ENCODE results near the gene CEACAM16.
"Not testable (repeated sequence)": the region's sequence is repeated elsewhere in the genome, so short reads cannot be mapped to it uniquely, and the experiment has no call there.

The CEACAM16 gene, protein sequence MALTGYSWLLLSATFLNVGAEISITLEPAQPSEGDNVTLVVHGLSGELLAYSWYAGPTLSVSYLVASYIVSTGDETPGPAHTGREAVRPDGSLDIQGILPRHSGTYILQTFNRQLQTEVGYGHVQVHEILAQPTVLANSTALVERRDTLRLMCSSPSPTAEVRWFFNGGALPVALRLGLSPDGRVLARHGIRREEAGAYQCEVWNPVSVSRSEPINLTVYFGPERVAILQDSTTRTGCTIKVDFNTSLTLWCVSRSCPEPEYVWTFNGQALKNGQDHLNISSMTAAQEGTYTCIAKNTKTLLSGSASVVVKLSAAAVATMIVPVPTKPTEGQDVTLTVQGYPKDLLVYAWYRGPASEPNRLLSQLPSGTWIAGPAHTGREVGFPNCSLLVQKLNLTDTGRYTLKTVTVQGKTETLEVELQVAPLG

DNA sequence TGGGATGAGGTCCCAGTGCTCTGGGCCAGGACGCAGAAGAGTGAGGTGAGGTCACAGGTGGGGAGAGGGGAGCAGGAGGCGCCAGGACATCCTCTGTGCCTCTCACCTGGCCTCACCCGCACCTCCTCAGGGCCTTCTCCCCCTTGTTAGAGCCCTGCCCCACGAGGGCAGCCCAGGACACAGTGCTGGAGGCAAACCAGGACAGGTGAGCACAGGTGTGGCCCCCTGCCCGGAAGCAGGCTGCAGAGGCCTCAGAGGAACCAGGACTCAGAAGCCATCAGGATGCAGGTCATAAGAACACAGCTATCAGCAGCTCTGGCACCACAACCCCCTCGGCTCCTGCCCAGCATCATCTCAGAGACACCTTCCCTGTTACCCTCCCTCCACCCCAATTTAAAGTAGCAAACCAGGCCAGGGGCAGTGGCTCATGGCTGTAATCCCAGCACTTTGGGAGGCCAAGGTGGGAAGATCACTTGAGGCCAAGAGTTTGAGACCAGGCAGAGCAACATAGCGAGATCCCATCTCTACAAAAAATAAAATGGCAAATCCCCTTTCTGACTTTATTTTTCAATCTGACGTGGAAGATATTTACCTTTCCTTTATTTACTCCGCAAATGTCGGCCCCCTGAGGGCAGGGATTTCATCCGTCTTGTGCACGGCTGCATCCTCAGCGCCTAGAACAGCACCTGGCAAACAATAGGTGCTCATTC lies at the start of gene CEACAM16:
Gene CEACAM16, plus strand, starts transcription at position 660 of the 710 bp plus-strand sequence. CDS start 2,306 bp downstream, outside the sequence.
- DNase-seq (ENCODE audit: low read depth in 2 of 2) = no peak

DNA sequence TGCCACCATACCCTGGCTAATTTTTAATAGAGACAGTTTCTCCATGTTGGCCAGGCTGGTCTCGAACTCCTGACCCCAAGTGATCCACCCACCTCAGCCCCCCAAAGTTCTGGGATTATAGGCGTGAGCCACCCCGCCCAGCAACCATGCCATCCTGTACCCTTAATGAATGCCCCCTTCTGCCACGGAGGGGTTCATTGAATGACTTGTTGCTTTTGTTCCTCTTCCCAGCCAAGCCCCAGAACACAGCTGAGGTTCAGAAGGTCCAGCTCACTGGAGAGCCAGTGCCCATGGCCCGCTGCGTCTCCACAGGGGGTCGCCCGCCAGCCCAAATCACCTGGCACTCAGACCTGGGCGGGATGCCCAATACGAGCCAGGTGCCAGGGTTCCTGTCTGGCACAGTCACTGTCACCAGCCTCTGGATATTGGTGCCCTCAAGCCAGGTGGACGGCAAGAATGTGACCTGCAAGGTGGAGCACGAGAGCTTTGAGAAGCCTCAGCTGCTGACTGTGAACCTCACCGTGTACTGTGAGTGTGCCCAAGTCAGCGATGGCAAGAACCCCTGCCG lies 49.3 kb upstream of the CEACAM16 start:
- DNase-seq (ENCODE audit: low read depth in 2 of 2) = no peak

DNA sequence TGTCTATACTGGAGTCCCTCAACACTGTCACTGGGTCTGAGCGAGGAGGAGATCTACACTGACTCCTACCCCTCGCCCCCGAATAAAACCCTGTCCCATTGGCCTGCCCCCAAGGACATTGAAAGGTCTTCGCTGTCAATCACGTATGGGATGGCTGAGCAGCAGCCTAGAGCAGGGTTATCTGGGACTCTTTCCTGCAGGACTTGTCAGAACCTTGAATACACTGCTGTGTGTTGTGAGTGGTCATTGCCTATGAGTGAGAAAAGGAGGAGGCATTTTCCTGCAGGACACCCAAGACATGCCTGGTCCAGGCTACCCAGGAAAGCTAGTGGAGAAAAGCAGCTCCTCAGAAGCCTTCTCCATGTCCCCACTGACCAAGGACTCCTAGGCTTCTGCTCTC lies 45.6 kb upstream of the CEACAM16 start:
- DNase-seq (ENCODE audit: low read depth in 2 of 2) = no peak

DNA sequence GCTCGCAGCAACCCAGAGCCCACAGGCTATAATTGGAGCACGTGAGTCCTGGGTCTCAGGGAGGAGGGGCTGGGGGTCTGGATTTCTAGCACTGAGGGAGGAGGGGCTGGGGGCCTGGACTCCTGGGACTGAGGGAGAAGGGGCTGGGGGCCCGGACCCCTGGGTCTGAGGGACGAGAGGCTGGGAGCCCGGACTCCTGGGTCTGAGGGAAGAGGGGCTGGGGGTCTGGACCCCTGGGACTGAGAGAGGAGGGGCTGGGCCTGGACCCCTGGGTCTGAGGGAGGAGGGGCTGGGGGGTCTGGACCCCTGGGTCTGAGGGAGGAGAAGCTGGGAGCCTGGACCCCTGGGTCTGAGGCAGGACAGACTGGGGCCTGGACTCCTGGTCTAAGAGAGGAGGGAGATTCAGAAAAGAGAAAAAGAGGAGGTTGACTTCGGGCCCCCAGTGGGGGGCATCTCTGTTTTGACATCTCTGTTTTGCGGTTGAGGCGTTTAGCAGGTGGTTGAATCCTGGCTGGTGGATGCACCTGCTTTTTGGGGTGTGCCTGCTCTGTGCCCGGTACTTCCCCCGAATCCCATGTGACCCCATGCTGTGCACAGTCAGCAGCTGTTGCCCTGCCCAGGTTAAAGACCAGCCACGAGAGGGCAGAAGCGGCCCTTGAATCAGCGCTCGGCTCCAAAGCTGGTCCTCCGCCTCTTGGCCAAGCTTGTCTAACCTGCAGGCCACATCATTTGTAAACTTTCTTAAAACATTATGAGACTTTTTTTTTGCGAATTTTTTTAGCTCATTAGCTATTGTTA lies 44.8 kb upstream of the CEACAM16 start:
- peak; percentile 27 to 33 for DNase-seq (ENCODE audit: low read depth in 2 of 2)

DNA sequence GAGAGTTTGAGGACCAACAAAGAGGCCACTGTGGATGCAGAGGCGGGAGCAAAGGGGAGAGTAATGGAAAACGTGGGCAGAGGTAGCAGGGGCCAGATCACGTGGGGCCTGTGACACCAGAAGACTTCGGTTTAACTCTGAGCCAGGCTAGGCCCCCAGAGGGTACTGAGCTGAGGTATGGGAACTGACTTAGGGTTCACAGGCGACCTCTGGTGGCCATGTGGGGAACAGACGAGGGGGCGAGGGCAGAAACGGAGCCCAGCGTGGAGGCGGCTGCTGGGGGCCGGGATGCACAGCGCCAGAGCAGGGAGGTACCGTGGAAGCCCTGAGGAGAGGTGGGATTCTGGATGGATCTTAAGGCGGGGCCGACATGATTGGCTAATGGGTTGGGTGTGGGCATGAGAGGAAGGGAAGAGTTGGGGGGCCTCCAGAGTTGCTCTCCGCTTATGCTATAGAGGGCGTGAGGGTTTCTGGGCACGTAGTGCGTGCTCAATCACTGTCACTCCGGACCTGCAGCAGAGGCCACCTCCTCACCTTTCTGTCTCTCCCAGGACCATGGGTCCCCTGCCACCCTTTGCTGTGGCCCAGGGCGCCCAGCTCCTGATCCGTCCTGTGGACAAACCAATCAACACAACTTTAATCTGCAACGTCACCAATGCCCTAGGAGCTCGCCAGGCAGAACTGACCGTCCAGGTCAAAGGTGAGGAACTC lies 41.6 kb upstream of the CEACAM16 start:
- peak; percentile 11 to 57 for DNase-seq (ENCODE audit: low read depth in 2 of 2)

DNA sequence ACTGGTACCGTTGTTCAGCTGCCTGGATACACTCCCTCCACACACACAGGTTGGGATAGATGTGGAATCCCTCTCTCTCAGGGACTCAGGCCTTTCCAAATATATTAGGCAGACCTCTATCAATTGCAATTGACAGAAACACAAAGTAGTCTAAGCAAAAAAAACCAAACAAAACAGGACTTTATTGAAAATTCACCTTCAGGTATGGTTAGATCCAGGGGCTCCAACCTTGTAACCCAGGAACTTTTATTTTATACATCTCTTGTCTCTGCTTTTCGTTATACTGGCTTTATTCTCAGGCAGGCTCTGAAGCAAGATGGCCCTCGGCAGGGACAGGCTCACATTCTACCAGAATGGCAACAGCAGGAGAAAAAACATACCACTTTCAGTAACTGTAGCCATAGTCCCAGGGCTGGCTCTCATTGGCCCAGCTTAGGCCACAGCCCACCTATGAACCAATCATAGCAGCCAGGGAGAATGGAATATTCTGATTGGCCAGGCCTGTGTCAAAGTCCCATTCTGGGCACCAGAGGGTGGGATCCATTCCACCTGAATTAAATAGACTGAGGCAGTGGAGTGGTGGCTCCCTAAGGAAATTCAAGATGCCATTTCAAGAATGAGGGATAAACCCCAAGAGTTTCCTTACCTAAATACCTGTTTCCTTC lies 40.8 kb upstream of the CEACAM16 start:
- DNase-seq (ENCODE audit: low read depth in 2 of 2) = no peak

DNA sequence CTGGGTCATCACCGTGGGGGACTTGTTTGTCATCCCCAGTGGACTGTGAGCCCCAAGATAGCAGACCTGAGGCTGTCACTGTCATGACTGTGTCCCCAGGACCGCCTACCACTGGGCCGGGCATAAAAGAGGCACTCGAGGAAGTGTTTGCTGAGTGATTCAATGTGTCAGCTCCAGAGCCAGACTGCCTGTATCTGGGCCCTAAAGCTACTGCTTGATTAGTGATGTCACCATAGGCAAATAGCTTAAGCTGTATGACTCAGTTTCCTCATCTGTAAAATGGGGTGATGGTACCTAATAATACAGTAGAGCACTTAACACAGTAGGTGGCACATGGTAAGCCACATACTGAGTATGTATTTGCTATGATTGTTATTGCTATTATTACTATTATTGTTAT lies 38.9 kb upstream of the CEACAM16 start:
- no peak for DNase-seq (ENCODE audit: low read depth in 2 of 2)

DNA sequence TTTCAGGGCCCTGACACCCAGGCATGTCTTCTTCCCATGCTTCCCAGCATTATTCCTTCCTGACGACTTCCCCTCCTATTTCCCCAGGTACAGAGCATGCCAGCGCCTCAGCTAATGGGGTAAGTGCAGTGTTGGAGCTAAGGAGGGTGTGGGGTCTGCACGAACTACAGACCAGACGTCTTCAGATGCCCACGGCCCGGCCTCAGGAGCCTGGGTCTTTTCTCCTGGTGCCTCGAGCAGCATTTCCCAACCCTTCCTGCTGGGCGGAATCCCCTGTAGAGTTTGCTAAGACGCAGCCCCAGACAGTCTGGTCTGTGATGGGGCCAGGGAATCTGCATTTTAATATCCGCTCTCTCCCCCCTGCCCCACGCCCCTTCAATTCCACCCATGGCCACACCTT lies 37.7 kb upstream of the CEACAM16 start:
- DNase-seq (ENCODE audit: low read depth in 2 of 2) = no peak

DNA sequence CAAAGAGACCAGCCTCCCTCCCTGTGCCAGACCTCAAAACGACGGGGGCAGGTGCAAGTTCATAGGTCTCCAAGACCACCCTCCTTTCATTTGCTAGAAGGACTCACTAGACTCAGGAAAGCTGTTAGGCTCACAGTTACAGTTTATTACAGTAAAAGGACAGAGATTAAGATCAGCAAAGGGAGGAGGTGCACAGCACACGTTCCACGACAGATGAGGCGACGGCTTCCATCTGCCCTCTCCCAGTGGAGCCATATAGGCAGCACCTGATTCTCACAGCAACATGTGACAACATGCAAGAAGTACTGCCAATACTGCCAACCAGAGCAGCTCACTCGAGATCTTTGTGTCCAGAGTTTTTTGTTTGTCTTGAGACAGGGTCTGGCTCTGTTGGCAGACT lies 37.0 kb upstream of the CEACAM16 start:
- DNase-seq (ENCODE audit: low read depth in 2 of 2) = no peak

DNA sequence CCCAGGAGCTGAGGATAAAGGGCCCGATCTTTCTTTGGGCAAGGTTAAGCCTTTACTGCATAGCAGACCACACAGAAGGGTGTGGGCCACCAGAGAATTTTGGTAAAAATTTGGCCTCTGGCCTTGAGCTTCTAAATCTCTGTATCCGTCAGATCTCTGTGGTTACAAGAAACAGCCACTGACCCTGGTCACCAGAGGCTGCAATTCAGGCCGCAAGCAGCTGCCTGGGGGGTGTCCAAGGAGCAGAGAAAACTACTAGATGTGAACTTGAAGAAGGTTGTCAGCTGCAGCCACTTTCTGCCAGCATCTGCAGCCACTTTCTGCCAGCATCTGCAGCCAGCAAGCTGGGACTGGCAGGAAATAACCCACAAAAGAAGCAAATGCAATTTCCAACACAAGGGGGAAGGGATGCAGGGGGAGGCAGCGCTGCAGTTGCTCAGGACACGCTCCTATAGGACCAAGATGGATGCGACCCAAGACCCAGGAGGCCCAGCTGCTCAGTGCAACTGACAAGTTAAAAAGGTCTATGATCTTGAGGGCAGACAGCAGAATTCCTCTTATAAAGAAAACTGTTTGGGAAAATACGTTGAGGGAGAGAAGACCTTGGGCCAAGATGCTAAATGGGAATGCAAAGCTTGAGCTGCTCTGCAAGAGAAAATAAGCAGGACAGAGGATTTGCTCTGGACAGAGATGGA lies 36.1 kb upstream of the CEACAM16 start:
- no peak for DNase-seq (ENCODE audit: low read depth in 2 of 2)

DNA sequence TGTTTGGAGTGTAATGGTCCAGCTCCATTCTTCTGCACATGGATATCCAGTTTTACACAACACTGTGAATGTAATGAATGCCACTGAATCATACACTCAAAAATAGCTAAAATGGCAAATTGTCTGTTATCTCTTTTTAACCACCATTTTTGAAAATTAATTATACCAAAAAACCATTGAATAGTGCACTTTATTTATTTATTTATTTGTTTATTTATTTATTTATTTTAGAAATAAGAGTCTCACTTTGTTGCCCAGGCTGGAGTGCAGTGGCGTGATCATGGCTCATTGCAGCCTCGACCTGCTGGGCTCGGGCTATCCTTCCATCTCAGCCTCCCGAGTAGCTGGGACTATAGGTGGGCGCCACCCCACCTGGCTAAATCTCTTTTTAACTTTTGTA lies 35.0 kb upstream of the CEACAM16 start:
- no peak for DNase-seq (ENCODE audit: low read depth in 2 of 2)

DNA sequence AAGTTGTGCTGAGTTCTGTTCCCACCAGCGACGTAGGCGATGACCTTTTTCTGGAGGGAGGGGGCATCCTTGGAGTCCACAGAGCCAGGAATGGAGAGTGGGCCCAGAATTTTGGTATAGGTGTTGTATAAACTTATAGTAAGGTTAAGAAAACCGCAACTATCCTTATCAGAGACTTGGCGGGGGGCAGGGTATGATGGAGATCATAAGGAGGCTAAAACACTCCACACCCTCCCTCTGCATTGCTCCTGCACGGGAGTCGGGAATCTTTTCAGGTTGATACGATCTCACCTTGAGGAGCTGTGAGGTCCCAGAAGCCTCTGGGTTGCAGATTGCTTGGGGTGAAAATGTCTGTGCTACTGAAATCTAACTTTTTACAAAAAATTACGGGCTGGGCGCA lies 34.0 kb upstream of the CEACAM16 start:
- DNase-seq (ENCODE audit: low read depth in 2 of 2) = no peak

DNA sequence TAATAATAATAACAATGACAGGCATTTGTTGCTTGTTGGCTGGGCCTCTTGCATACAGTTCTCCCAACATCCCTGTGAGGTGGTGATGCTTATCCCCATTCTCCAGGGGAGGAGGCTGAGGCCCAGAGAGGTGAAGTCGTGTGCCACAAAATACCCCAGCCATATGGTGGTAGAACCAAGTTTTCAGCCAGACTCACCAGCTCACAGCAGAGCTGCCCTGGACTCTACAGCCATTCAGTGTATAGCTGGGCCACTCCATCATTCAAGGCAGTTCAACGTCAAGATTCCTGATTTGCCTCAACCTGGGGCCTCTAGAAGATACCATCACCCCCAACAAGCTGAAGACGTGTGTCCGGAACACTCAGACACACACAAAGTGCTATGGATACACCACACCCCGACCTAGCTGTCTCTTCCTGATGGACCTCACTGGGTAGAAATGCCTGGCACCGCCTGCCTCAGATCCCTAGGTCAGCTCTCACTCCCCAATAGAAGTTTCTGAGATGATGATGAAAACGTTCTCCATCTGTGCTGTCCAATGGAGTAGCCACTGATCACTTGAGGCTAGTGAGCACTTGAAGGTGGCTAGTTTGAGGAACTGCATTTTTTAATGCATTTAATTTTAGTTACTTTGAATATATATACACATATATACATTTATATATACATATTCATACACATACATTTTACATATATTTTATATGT lies 31.9 kb upstream of the CEACAM16 start:
- no peak for DNase-seq (ENCODE audit: low read depth in 2 of 2)

DNA sequence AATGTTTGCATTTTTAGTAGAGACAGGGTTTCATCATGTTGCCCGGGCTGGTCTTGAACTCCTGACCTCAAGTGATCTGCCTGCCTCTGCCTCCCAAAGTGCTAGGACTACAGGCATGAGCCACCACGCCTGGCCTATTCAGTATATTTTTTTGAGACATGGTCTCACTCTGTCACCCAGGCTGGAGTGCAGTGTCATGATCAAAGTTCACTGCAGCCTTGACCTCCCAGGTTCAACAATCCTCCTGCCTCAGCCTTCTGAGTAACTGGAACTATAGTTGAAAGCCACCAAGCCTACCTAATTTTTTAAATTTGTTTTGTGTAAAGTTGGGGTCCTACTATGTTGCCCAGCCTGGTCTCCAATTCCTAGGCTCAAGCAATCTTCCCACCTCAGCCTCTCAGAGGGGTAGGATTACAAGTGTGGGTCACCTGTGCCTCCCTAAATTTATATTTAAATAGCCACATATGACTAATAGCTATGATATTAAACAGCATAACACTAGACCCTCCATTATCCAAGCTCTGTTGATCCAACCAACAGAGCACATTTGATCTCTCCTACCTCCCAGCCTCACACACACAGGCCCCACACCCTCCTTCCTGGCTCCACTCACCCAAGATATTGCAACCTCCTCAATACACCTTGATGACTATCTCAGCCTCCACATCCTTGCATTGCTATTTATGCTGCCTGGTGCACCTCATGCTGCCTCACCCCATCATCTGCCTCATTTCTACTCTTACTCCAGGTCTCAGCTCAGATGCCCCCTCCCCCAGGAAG lies 29.8 kb upstream of the CEACAM16 start:
- no peak for DNase-seq (ENCODE audit: low read depth in 2 of 2)

DNA sequence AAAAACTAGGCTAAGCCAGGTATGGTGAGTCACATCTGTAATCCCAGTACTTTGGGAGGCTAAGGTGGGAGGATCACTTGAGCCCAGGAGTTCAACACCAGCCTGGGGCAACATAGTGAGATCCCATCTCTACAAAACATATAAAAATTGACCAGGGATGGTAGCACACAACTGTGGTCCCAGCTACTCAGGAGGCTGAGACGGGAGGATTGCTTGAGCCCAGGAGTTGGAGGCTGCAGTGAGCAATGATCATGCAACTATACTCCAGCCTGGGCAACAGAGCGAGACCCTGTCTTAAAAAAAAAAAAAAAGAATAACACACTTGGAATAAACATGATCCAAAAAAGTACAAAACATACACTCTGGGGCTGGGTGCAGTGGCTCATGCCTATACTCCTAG lies 28.9 kb upstream of the CEACAM16 start:
- DNase-seq (ENCODE audit: low read depth in 2 of 2) = not testable (repeated sequence)

DNA sequence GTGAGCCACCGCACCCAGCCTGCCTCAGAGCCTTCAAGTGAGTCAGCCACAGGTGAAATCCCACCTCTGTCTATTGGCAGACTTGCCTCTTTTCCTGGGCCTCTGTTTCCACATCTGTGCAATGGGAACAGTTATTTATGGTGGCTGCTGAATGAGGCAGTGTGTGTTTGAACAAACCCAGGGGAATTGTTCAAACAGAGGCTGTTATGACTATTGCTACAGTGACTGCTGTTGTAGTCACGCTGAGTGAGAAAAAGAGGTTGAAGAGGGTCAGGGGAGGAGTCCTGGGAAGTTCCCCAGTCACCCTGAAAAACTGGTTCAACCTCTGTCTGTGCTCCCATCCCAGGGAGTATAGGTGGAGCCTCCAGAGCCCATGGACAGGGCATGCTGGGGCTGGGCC lies 27.6 kb upstream of the CEACAM16 start, which contains the start of gene CEACAM19:
Gene CEACAM19, plus strand, starts transcription at position 83 of the 400 bp plus-strand sequence. CDS start 450 bp downstream, outside the sequence.
- DNase-seq (ENCODE audit: low read depth in 2 of 2) = no peak

DNA sequence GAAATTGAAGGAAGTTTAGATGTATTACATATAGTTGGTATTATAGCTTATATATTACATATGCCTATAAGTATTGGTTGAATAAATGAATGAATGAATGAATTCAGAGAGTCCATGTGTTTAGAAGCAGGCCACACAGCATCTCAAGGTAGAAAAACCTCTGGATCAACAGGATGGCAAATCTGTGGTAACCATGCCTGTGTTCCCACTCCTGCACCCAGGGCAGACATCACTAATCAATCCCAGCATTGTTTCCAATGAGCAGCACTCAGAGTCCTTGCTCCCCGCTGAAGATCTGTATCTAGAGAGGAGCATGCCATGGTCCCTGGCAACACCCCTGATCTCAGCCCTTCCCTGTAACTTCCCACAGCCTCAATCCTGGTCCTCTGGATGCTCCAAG lies 26.7 kb upstream of the CEACAM16 start:
- no peak for DNase-seq (ENCODE audit: low read depth in 2 of 2)

DNA sequence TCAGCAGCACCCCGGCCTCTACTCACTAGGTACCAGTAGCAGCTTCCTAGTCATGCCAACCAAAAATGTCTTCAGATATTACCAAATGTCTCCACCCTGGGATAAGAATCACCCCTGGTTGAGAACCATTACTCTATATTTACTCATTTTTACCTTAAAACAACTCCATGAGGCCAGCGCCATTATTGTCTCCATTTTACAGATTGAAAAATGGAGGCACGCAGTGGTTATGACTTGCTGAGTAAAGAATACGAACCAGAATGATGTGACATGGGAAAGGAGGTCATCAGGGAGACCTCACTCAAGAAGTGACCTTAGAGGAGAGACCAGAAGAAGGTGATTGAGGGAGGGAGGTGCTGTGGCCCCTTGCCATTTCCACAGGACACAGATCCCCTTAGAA lies 25.4 kb upstream of the CEACAM16 start:
- no peak for DNase-seq (ENCODE audit: low read depth in 2 of 2)

DNA sequence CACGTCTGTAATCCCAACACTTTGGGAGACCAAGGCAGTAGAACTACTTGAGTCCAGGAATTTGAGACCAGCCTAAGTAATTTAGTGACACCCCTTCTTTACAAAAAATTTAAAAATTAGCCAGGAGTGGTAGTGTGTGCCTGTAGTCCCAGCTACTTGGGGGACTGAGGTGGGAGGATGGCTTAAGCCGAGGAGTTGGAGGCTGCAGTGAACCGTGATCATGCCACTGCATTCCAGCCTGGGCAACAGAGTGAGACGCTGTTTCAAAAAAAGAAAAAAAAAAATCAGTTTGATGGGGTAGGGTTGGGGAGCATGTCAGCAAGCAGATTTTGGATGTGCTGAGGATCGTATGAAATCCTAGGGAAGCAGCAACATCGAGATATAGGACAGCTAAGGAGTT lies 23.4 kb upstream of the CEACAM16 start:
- no peak for DNase-seq (ENCODE audit: low read depth in 2 of 2)
